ENCODE data around the gene ERRFI1.
A peak's percentile ranks its signal among the peaks of the same experiment; 100 is the strongest.

ERRFI1 gene

GRCh38 chr1:8028571-8028910 lies 2.4 kb upstream of the ERRFI1 start:
- TF ChIP-seq, protein P1, sequence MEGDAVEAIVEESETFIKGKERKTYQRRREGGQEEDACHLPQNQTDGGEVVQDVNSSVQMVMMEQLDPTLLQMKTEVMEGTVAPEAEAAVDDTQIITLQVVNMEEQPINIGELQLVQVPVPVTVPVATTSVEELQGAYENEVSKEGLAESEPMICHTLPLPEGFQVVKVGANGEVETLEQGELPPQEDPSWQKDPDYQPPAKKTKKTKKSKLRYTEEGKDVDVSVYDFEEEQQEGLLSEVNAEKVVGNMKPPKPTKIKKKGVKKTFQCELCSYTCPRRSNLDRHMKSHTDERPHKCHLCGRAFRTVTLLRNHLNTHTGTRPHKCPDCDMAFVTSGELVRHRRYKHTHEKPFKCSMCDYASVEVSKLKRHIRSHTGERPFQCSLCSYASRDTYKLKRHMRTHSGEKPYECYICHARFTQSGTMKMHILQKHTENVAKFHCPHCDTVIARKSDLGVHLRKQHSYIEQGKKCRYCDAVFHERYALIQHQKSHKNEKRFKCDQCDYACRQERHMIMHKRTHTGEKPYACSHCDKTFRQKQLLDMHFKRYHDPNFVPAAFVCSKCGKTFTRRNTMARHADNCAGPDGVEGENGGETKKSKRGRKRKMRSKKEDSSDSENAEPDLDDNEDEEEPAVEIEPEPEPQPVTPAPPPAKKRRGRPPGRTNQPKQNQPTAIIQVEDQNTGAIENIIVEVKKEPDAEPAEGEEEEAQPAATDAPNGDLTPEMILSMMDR (IDR thresholded peaks at IDR 0.05; ENCODE audit: control insufficient read depth, extremely low read depth, insufficient read depth): no peak
- no peak for DNase-seq (ENCODE audit: low read depth)
- no peak overlapping the region for H3K4me3 ChIP-seq (ENCODE audit: low read depth, low read length)

- H3K4me3 ChIP-seq (ENCODE audit: low read depth, low read length): no peak overlapping the region
- TF ChIP-seq, protein P1 (IDR thresholded peaks at IDR 0.05; ENCODE audit: control insufficient read depth, extremely low read depth, insufficient read depth): no peak
- DNase-seq (ENCODE audit: low read depth): no peak
Measured at GRCh38 chr1:8027748-8028570, 1.9 kb upstream of the ERRFI1 start.

DNA sequence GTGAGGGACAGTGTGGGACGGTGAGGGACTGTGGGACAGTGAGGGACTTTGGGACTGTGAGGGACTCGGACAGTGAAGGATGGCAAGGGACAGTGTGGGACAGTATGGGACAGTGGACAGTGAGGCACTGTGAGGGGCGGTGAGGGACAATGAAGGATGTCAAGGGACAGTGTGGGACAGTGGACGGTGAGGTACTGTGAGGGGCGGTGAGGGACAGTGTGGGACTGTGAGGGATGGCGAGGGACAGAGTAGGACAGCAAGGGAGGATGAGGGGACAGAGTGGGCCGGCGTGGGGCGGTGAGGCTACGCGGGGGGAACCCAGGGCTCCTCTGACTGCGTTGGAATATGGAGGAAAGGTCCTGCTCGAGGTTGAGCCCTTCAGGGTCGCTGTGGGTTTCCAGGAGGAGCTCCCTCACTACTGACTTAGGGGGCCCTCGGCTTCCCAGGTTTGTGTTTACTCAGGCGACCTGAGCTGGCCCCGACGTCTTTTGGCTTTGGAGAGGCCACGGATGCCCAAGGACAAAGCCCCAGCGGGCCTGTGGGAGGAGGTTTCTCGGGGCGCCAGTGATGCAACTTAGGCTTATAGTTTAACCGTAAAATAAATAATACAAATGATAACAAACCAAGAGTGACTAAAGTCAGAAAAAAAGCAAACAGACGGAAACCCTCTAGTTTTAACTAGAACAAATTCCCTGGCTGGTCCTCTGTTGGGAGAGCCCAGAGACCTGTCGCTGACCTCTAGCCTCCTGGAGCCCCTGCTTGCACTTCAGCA lies 1.1 kb upstream of the ERRFI1 start:
- no peak for DNase-seq (ENCODE audit: low read depth)
- peak overlapping the region; percentile 70 for H3K4me3 ChIP-seq (ENCODE audit: low read depth, low read length)
- TF ChIP-seq, protein P1 (IDR thresholded peaks at IDR 0.05; ENCODE audit: control insufficient read depth, extremely low read depth, insufficient read depth): no peak

DNA sequence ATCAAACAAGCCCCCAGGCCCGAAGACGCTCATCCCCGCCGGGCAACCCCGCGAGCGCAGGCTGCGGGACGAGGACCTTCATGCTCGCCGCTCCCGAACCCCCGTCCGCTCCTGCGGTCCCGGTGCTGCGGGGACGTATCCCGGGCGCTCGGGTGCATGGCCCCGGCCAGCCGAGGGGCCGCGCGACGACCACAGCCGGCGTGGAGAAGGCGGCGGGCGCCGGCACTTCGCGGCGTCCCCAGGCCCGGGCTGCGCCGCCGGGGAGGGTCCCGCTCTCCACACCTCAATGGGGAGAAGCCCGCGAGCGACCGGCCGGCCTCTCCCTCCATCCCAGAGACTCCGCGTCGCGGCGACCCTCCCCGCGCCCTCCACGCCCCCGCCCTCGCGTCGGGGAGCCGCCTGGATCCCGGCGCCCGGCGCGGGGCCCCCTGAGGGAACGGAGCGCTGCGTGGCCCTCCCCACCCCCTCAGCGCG lies 401 bp downstream of the ERRFI1 start:
- TF ChIP-seq, protein P1 (IDR thresholded peaks at IDR 0.05; ENCODE audit: control insufficient read depth, extremely low read depth, insufficient read depth): no peak
- H3K4me3 ChIP-seq (ENCODE audit: low read depth, low read length): peak overlapping the region; percentile 70
- DNase-seq (ENCODE audit: low read depth): no peak

- H3K4me3 ChIP-seq (ENCODE audit: low read depth, low read length): peak overlapping the region; percentile 70
- TF ChIP-seq, protein P1 (IDR thresholded peaks at IDR 0.05; ENCODE audit: control insufficient read depth, extremely low read depth, insufficient read depth): no peak
- no peak for DNase-seq (ENCODE audit: low read depth)
Measured at GRCh38 chr1:8025061-8025670, 943 bp downstream of the ERRFI1 start.

- H3K4me3 ChIP-seq (ENCODE audit: low read depth, low read length): peak overlapping the region; percentile 70
- DNase-seq (ENCODE audit: low read depth): no peak
- TF ChIP-seq, protein P1 (IDR thresholded peaks at IDR 0.05; ENCODE audit: control insufficient read depth, extremely low read depth, insufficient read depth): no peak
Measured at GRCh38 chr1:8024329-8024728, 1.8 kb downstream of the ERRFI1 start.
